Raji (cell line): ENCODE results near the gene KANSL3.
A peak's percentile ranks its signal among the peaks of the same experiment; 100 is the strongest.

Experiments used
- POLR2A ChIP-seq: IDR thresholded peaks from 2 replicates; pipeline ENCODE4 v1.6.1; 2011; ENCODE audit warnings: low read depth, low read length, control low read depth; ENCODE audit not compliant: insufficient read depth

KANSL3 gene

DNA sequence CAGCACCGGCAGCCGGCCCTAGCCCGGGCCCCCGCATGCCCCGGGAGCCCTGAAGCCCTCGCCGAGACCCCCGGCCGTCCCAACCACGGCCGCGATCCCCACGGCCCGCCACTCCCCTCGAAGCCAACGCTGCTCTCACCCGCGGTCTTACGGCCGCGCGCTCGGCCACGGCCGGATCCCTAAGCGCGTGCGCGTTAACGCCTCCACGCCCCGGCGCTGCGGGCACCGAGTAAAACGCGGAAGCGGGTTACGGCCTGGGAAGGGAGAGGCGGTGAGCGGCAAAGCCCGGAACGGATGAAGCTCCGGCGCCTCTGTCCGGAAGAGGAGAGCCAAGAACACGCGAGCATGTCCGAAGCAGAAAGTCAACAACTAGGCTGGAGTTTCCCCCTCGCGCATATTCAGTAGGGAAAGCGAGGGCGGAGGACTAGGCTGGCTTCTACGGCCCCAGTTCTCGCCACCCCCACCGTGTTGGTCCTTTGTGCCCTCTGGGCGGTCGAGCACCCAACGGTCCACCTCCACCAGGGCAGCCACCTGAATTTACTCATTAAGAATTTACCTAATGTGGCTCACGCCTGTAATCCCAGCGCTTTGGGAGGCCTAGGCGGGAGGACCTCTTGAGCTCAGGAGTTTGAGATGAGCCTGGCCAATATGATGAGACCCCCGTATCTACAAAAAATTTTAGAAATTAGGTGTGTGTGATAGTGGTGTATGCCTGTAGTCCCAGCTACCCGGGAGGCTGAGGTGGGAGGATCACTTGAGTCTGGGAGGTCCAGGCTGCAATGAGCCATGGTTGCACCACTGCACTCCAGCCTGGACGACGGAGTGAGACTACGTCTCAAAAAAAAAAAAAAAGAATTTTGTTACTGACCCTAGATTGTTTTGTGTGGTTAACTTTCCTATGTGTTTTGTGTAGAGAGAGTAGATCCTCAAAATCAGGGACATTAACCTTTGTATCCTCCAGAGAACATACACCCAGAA, at the start of gene KANSL3:
Gene KANSL3, minus strand, starts transcription at position 169 of the 978 bp plus-strand sequence. CDS start 1,177 bp downstream, outside the sequence.
- peak; percentile 93 for TF ChIP-seq POLR2A

DNA sequence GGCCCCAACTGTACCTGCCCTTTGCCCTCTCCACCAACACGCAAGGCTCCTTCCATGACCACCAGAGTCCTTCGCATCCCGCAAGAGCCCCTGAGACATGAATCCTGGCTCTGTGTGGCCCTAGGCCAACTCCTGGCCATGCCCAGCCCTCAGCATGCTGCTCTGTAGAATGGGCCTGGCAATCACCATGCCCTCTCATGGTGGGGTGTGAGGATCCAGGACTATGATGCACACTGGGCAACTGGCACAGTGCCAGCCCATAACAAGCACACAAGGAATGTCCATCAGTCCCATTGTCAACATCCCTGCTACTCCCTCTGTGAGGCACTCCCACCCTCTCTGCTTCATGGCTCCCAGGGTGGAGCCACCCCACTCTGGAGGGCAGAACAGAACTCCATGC, 49.2 kb upstream of the KANSL3 start:
- TF ChIP-seq POLR2A = no peak

DNA sequence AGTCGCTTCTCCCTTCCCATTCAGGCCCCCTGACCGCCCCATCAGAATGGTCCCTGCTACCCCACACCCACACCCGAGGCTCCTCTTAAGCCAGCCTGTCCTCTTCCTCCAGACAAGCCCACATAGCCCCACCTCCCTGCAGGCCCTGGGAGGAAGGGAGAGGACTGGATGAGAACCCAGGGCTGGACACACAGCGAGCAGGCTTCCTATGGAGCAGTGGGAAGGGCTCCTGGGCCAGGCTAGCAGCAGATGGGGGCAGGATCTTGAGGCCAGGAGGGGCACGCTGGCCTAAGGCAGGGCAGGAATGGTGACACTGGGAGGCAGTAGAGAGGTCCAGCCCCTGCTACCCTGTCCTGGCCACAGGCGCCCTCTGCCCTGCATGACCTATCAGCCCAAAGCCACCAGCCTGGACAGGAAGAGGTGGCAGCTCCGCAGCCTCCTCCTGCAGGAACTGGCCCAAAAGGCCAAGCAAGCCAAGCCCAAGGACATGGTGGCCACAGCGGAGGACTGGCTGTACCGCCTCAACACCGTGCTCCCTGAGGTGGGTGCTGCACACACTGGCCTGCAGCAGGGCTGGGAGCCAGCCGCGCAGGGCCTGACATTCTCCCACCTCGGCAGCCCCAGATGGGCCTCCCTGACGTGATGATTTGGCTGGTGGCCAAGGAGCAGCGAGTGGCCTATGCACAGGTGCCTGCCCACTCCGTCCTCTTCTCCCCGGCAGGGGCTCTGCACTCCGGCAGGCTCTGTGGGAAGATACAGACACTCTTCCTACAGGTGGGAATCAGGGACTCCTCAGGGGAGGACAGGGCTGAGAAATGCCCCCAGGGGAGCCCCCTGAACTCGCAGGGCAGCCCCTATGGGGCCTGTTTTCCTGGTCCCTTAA, 47.7 kb upstream of the KANSL3 start:
- TF ChIP-seq POLR2A = no peak

DNA sequence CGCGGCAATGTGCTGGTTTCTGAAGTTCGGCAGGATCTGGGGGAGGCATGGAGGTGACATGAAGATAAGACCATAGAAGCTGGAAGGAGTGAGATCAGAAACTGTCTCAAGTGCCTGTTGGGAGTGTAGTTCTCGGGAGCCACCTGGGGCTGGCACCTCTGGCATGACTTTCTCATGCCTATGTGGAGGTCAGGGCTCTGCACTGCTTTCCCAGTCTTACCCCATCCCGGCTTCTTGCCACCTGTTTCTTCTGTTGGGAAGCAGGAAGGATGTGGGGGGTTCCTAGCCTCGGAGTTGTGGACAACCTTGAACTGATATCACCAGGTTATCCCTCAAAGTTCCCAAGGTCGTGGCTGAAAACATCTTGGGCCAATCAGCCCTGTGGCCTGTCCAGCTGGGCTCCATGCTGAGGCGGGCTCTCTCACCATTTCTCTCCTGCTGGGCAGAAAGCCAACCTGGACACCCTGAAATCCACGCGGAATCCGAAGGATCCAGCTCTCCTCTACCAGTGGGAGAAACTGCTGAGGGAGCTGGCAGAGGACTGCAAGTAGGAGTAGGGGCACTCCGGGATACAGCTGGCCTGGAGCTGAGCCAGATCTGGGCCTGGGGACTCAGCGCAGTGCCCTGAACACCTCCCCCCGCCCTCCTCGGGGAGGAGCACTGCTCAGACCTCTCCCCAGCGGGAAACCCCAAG, 46.9 kb upstream of the KANSL3 start:
- no peak for TF ChIP-seq POLR2A

DNA sequence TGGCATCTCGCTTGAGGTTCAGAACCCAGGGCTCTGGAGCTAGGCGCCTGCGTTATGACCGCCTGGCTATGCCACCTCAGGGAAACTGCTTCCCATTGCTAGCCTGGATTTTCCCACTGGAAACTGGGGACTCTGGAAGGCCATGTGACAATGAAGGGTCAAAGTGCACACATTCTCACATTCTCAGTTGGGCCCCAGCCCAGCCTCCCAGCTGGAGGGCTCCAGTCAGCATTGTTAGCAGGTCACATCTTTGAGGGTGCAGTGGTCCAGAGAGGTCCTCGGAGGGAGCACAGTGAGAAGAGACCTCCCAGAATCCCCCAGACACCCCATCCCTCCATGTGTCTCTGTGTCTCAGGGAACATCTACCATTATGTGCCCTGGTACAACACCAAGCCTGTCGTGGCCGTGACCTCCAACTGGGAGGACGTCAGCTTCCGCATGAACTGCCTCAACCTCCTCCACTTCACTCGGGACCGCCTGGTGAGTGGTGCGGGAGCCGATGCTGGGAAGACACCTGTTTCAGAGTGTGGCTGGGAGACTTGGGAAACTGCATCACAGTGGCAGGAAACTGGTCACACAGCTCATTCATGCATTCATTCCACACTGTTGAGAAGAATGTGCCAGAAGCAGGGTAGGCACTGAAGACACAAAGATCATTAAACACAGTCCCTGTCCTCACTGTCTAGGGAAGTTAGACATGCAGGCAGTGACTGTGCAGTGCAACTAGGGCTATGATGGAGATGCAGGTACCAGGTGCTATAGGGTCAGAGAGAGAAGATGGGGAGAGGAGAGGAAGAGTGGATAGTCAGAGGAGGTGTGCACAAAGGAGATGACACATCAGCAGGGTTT, 46.1 kb upstream of the KANSL3 start:
- TF ChIP-seq POLR2A = no peak

DNA sequence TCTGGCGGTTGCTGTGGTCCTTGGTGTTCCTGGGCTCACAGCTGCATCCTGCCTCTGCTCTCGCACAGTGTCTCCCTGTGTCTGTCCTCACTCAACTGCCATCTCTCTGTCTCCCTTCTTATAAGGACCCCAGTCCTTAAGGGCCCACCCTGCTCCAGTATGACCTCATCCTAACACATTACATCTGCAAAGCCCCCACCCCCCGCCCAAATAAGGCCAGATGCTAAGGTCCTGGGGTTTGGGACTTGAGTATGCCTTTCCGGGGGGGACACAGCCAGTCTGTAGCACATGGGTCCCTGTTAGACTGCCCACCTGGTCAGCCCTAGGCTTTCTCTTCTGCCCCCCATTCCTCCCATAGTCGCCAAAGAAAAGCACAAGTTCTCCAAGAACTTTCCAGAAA, 45.2 kb upstream of the KANSL3 start:
- TF ChIP-seq POLR2A = no peak

DNA sequence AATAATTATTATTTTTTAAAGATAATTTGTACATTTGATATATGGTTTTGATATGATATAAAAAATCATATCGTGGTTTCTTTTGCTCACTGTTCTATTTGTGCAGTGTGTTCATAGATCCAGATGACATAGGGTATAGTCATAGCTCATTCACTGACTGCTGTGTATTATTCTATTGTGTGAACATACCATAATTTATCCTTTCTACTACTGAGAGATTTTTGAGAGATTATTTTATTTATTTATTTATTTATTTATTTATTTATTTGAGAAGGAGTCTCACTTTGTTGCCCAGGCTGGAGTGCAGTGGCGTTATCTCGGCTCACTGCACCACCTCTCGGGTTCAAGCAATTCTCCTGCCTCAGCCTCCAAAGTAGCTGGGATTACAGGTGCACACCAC, 43.4 kb upstream of the KANSL3 start:
- TF ChIP-seq POLR2A = no peak

DNA sequence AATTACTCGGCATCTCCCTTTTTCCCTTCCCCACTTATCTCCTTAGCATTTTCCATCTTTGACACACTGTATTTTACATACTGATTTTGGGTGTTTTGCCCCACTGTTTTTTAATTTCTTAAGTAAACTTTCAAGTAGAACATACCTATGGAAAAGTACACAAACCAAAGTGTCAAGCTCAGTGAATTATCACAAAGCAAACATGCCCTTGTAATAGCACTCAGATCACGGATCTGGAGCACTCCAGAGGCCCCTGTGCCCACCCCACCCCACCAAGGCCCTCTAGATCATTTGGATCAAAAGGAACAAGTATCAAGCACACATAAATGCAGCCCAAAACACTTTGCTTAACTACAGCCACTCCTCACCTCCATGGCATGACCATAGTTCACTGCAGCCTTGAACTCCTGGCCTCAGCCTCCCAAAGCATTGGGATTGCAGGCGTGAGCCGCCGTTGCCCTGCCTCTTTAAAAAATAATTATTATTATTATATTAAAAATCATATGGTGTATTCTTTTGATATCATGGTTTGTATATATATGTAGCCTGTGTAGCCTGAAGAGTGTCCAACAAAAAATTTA, 42.5 kb upstream of the KANSL3 start:
- TF ChIP-seq POLR2A = no peak

DNA sequence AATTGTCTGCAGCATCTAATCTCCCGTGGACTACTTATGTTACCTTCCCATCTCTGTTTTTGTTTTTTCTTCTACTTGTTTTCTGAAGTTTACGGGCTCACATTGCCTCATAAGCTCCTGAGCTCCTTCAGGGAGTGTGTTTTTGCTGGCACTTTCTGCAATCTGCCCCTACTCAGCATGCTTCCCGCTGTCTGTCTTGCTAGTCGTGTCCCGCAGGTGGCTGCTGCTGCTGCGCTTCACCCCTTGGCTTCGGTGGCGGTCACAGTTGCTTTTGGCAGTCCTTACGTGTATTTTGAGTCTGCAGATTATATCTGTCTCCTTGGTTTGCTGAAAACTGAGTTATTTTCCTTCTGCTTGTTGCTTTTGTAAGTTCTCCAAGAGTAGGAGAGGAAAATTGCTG, 41.7 kb upstream of the KANSL3 start:
- no peak for TF ChIP-seq POLR2A

DNA sequence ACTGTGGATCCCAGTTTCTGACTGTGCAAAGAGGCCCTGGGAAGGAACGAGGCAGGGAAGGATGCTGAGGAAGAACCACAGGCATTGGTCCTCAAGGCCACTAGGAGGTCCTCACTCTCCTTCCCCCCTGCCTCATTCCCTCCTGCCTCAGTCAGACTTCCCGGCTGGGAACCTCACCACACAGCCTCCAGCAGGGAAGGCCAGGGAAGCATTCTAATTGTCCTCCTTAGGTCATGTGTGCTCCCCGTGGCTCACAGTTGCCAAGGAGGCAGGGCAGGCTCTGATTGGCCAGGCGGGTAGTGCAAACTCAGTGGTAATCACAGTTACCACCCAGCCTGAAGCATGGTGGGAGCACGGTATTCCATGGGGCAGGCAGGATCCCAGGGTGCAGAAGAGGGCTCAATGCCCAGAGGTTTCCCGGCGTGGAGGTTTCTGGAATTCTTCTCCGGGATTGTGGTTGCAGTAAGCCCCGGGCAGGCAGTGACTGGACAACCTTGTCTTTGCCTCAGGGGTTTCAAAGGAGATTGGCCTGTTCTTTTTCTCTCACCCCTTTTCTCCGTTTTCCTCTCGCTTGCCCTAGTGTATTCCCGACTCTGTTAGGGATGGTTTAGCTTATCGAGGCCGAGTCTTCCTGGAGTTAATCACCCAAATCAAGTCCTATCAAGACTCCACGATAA, 31.6 kb upstream of the KANSL3 start:
- no peak for TF ChIP-seq POLR2A

DNA sequence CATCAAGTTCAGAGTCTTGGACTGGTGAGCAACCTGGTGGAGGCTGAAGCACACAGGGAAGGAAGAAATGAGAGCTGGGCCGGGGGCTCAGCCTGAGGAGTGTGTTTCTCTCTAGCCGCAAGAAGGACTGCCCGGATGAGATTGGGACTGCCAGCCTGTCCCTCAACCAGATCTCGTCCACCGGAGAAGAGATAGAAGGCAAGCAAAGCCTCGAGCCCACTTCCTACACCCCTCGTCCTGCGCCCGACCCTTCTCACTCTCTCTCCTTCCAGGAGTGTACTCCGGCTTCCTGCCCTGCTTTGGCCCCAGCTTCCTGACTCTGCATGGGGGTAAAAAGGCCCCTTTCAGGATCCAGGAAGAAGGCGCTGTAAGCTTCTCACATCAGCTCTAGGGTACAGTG, 30.7 kb upstream of the KANSL3 start:
- TF ChIP-seq POLR2A = no peak

DNA sequence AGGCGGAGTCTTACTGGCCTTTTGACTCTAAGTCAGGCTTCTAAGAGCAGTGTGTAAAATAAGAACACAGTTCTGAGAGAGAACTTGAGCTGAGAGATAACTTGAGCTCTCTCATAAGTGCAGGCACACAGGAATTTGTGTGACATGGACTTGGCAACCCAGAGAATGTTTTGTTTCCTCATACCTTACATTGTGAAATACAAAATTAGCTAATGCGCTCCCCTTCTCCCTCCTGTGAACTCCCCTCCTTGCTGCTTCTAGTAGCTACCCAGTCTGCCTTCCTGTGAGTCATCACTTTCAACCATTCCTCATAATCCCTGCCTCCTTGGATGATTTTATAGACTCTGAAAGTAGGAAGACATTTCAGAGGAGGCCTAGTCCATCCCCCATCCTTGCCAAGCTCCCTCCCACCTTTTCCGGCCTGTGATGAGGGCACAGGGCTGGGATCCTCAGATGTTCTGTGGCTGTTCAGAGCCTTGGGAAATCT, 27.0 kb upstream of the KANSL3 start:
- no peak for TF ChIP-seq POLR2A

DNA sequence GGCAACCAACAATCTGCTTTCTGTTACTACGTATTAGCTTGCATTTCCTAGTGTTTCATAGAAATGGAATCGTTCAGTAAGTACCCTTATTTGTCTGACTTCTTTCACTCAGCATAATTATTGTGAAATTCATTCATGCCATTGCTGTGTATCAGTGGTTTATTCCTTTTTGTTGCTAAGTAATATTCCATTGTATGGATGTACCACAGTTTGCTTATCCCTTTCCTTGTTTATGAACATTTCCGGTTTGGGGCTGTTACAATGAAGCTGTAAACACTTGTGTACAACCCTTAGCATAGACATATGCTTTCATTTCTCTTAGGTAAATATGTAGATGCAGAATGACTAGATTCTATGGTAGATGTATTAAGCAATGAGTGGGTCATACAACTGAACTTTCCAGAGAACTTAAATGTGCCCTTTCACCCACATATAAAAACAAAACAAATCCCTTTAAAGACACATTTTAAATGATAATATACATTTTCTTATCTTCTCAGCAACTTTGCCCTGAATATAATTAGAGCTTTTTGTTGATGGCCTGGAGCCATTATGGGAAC, 26.3 kb upstream of the KANSL3 start:
- TF ChIP-seq POLR2A = no peak
